RWPE2 (cell line): ENCODE data around the gene STX18.

Source experiments
- ATAC-seq: fragments of 200-7000 bp; cut with Tn5 transposase; 3 replicates; pipeline ENCODE4 v1.9.1; 2021; ENCODE audit warnings: low read depth
- DNase-seq: peaks from one replicate; pipeline ENCODE4 v3.0.0-alpha.2; 2020; ENCODE audit warnings: low spot score
- H3K27ac ChIP-seq: fragments of 450-650 bp; 2 replicates; pipeline ENCODE4 v1.5.1; 2017; ENCODE audit warnings: mild to moderate bottlenecking; ENCODE audit not compliant: poor library complexity, severe bottlenecking
- H3K27me3 ChIP-seq: fragments of 250-450 bp; sonication (Bioruptor Pico); 2 replicates; pipeline ENCODE4 v1.5.1; 2021; ENCODE audit warnings: mild to moderate bottlenecking, moderate library complexity; ENCODE audit not compliant: insufficient read depth, poor library complexity, severe bottlenecking
- H3K36me3 ChIP-seq: fragments of 250-450 bp; sonication (Bioruptor Pico); 2 replicates; pipeline ENCODE4 v1.5.1; 2020; ENCODE audit warnings: low read depth, mild to moderate bottlenecking, moderate library complexity
- H3K4me1 ChIP-seq: fragments of 250-450 bp; sonication (Bioruptor Pico); 2 replicates; pipeline ENCODE4 v1.5.1; 2021; ENCODE audit warnings: mild to moderate bottlenecking, moderate library complexity; ENCODE audit not compliant: insufficient read depth, poor library complexity, severe bottlenecking
- H3K4me3 ChIP-seq: fragments of 250-450 bp; sonication (Bioruptor Pico); 2 replicates; pipeline ENCODE4 v1.5.1; 2021; ENCODE audit warnings: mild to moderate bottlenecking, moderate library complexity; ENCODE audit not compliant: severe bottlenecking
- H3K9me3 ChIP-seq: fragments of 250-450 bp; sonication (Bioruptor Pico); 2 replicates; pipeline ENCODE4 v1.5.1; 2021; ENCODE audit warnings: mild to moderate bottlenecking, moderate library complexity; ENCODE audit not compliant: severe bottlenecking
- TF ChIP-seq, protein P1 (sequence below): fragments of 450-650 bp; IDR thresholded peaks from one replicate; pipeline ENCODE4 v1.5.1; 2017; ENCODE audit warnings: mild to moderate bottlenecking, moderate library complexity; ENCODE audit not compliant: poor library complexity, severe bottlenecking

The STX18 gene

GRCh38 chr4:4396628-4397440, 145.0 kb downstream of the STX18 start:
- no peaks in the 10 kb centered on the region for H3K36me3 ChIP-seq

DNA sequence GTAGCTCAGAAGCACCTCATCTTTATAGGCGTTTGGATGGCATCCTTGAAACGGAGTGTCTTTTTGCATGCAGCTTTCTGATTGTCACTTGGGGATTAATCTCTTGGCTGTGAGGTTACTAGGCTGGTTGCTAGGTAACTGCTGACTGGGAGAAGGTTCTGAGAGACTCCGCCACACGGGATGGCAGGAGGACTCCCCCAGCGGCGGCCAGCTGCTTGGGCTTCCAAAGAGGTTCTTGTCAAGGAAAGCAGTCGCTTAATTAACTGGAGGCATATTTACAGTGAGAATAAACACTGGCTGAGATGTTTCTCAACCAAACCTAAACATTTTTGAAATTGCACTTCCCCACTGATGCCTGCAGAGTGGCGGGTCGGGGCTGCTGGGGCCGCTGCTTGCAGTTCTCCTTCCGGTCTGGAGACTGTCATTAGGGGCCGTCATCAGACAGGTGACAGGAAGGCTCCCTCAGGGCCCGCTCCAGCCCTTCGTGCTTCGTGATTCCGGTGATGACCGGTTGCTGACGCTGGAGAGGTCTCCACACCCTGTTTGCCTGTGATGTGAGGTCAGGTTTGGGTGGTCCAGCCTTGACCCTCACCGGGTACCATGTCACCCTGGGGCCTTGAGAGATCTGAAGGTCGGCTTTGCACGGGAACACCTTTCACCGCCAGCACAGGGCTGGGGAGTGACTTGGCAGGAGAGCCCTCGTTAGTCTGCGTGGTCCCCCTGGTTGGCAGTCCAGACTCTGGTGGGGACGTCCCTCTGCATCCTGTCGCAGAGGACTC, 145.8 kb downstream of the STX18 start:
- Histone ChIP-seq H3K4me1 (peaks cover 17% of the 10 kb centered on the region), H3K36me3 (no peaks in the 10 kb centered on the region), H3K4me3 (no peak overlapping the region), H3K27ac (no peak overlapping the region), H3K9me3 (no peaks in the 10 kb centered on the region), H3K27me3 (no peaks in the 10 kb centered on the region)
- TF ChIP-seq, protein P1, sequence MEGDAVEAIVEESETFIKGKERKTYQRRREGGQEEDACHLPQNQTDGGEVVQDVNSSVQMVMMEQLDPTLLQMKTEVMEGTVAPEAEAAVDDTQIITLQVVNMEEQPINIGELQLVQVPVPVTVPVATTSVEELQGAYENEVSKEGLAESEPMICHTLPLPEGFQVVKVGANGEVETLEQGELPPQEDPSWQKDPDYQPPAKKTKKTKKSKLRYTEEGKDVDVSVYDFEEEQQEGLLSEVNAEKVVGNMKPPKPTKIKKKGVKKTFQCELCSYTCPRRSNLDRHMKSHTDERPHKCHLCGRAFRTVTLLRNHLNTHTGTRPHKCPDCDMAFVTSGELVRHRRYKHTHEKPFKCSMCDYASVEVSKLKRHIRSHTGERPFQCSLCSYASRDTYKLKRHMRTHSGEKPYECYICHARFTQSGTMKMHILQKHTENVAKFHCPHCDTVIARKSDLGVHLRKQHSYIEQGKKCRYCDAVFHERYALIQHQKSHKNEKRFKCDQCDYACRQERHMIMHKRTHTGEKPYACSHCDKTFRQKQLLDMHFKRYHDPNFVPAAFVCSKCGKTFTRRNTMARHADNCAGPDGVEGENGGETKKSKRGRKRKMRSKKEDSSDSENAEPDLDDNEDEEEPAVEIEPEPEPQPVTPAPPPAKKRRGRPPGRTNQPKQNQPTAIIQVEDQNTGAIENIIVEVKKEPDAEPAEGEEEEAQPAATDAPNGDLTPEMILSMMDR: no peak
- DNase-seq: no peak
- ATAC-seq: no peak

More at GRCh38 chr4:4396628-4397440, 145.0 kb downstream of the STX18 start:
- Histone ChIP-seq H3K9me3 (no peaks in the 10 kb centered on the region), H3K4me3 (no peak overlapping the region), H3K27ac (no peak overlapping the region), H3K27me3 (no peaks in the 10 kb centered on the region), H3K4me1 (peaks cover 17% of the 10 kb centered on the region)
- TF ChIP-seq, protein P1: no peak
- ATAC-seq (no peak), DNase-seq (no peak)

DNA sequence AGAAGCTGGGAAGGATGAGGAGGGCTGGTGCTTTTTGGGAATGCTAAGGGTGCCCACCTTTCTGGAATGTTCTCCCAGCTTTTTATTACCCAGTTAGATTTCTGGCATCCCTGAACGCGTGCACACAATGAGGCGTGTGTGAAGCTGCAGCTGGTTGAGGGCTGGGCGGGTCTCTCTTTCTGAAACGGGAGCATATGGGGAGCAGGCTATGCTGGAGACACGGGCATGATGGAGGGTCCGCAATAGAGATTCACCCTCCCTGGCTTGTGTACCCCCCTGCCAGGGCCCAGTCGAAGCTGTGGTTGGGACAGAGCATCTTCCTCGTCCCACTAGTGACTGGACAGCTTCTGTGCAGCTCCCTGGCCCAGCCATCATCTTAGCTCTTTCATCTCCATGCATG, 146.5 kb downstream of the STX18 start:
- no peaks in the 10 kb centered on the region for H3K36me3 ChIP-seq
- ATAC-seq (no peak), DNase-seq (no peak)
- no peak overlapping the region for H3K4me3 ChIP-seq
- no peak overlapping the region for H3K27ac ChIP-seq
- TF ChIP-seq, protein P1: no peak
- no peaks in the 10 kb centered on the region for H3K9me3 ChIP-seq
- H3K4me1 ChIP-seq: peaks cover 17% of the 10 kb centered on the region
- H3K27me3 ChIP-seq: no peaks in the 10 kb centered on the region

DNA sequence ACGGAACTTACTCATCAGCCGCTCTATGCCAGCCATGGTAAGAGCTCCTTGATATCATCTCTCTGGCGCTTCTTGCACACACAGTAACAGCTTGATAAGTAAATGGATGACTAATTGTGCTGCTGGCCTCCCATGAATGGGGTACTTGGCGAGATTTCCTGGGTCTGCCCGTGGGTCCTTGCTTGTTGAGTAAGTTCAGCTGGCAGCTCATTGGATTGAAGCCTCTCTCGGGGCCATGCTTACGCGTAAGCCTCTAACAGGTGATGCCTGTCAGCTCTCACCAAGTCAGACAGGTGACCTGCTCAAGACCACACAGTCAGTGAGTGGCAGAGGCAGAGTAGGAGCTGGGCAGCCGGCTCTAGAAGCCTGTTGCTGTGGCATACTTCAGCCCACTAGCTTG, 147.2 kb downstream of the STX18 start:
- TF ChIP-seq, protein P1: no peak
- ATAC-seq: peak; percentile 78
- no peaks in the 10 kb centered on the region for H3K27me3 ChIP-seq
- no peak for DNase-seq
- H3K4me3 ChIP-seq: no peak overlapping the region
- H3K4me1 ChIP-seq: peaks cover 17% of the 10 kb centered on the region
- H3K9me3 ChIP-seq: no peaks in the 10 kb centered on the region
- H3K36me3 ChIP-seq: no peaks in the 10 kb centered on the region
- no peak overlapping the region for H3K27ac ChIP-seq
